Activated T-cell treated with anti-CD3 and anti-CD28 coated beads, Interleukin-2, amount 50 U/mL, for 4 hours (primary cell): ENCODE measurements around the gene MKX. TPM values are rescaled to one million over a fixed set of nuclear protein-coding genes. Genes with fewer than 3 reads are reported as not detected.
"Not testable (repeated sequence)": the region's sequence is repeated elsewhere in the genome, so short reads cannot be mapped to it uniquely, and the experiment has no call there.

Source experiments
- ATAC-seq, 2 donors: fragments of 200-7000 bp; cut with Tn5 transposase; one replicate each; pipeline ENCODE4 v1.10.0; 2021
- DNase-seq: peaks from one replicate; pipeline ENCODE4 v3.0.0-alpha.2; 2020
- H3K27me3 Mint-ChIP-seq: one replicate; pipeline ENCODE4 v1.8.0; 2021; ENCODE audit warnings: low read depth, mixed read lengths
- H3K36me3 Mint-ChIP-seq: one replicate; pipeline ENCODE4 v1.8.0; 2022; ENCODE audit warnings: mixed read lengths; ENCODE audit not compliant: insufficient read depth
- H3K4me1 Mint-ChIP-seq: one replicate; pipeline ENCODE4 v1.8.0; 2021; ENCODE audit warnings: low read depth, mixed read lengths
- H3K4me3 Mint-ChIP-seq: one replicate; pipeline ENCODE4 v1.8.0; 2021; ENCODE audit warnings: mild to moderate bottlenecking, moderate library complexity, mixed read lengths
- H3K9me3 Mint-ChIP-seq: one replicate; pipeline ENCODE4 v1.8.0; 2021; ENCODE audit warnings: mixed read lengths
- total RNA-seq, 3 donors: library from RNA; stranded (reverse); gene quantifications; one replicate each; pipeline ENCODE4 v1.2.1, GENCODE V29; 2021

MKX gene
- total RNA-seq, 3 donors from 2014 or later, result 0.37 to 0.95 (median 0.38) TPM

- Mint-ChIP-seq H3K36me3 (no peaks in the 10 kb centered on the region), H3K27me3 (peaks cover 5% of the 10 kb centered on the region), H3K4me3 (no peak overlapping the region), H3K4me1 (no peaks in the 10 kb centered on the region), H3K9me3 (no peaks in the 10 kb centered on the region)
- ATAC-seq, result no peak
- DNase-seq, result no peak
Measured at GRCh38 chr10:27688991-27689390, 56.6 kb downstream of the MKX start.

- ATAC-seq (no peak), DNase-seq (no peak)
- no peak overlapping the region for H3K4me3 Mint-ChIP-seq
- H3K36me3 Mint-ChIP-seq, result no peaks in the 10 kb centered on the region
- H3K9me3 Mint-ChIP-seq, result no peaks in the 10 kb centered on the region
- H3K27me3 Mint-ChIP-seq, result peaks cover 5% of the 10 kb centered on the region
- H3K4me1 Mint-ChIP-seq, result no peaks in the 10 kb centered on the region
Measured at GRCh38 chr10:27688276-27688675, 57.3 kb downstream of the MKX start.

- H3K4me3 Mint-ChIP-seq, result no peak overlapping the region
- DNase-seq (no peak), ATAC-seq (no peak)
- H3K27me3 Mint-ChIP-seq, result peaks cover 5% of the 10 kb centered on the region
- H3K9me3 Mint-ChIP-seq, result no peaks in the 10 kb centered on the region
- no peaks in the 10 kb centered on the region for H3K4me1 Mint-ChIP-seq
- no peaks in the 10 kb centered on the region for H3K36me3 Mint-ChIP-seq
Measured at GRCh38 chr10:27687743-27688142, 57.9 kb downstream of the MKX start.

- Mint-ChIP-seq H3K27me3 (peaks cover 5% of the 10 kb centered on the region), H3K4me3 (no peak overlapping the region), H3K9me3 (no peaks in the 10 kb centered on the region), H3K4me1 (no peaks in the 10 kb centered on the region), H3K36me3 (no peaks in the 10 kb centered on the region)
- DNase-seq, result no peak
- no peak for ATAC-seq
Measured at GRCh38 chr10:27687326-27687725, 58.3 kb downstream of the MKX start.

- Mint-ChIP-seq H3K36me3 (no peaks in the 10 kb centered on the region), H3K4me1 (no peaks in the 10 kb centered on the region), H3K27me3 (peaks cover 5% of the 10 kb centered on the region), H3K4me3 (no peak overlapping the region), H3K9me3 (no peaks in the 10 kb centered on the region)
- ATAC-seq, result no peak
- no peak for DNase-seq
Measured at GRCh38 chr10:27685681-27686080, 59.9 kb downstream of the MKX start.

- ATAC-seq, result no peak
Measured at GRCh38 chr10:27683226-27683625, 62.4 kb downstream of the MKX start.

DNA sequence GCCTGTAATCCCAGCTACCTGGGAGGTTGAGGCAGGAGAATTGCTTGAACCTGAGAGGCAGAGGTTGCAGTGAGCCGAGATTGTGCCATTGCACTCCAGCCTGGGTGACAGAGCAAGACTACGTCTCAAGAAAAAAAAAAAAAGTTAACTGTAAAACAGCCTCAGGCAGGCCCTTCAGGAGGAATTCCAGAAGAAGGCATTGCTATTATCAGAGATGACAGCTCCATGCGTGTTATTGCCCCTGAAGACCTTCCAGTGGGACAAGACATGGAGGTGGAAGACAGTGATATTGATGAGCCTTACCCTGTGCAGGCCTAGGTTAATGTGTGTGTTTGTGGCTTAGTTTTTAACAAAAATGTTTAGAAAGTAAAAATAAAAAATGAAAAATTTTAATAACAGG is 63.8 kb downstream of the MKX start:
- H3K27me3 Mint-ChIP-seq, H3K4me1 Mint-ChIP-seq, H3K4me3 Mint-ChIP-seq, DNase-seq, H3K9me3 Mint-ChIP-seq, ATAC-seq, H3K36me3 Mint-ChIP-seq: not testable (repeated sequence)

More at GRCh38 chr10:27683226-27683625, 62.4 kb downstream of the MKX start:
- H3K27me3 Mint-ChIP-seq, result peaks cover 7% of the 10 kb centered on the region
- H3K4me1 Mint-ChIP-seq, result no peaks in the 10 kb centered on the region
- no peaks in the 10 kb centered on the region for H3K9me3 Mint-ChIP-seq
- H3K36me3 Mint-ChIP-seq, result no peaks in the 10 kb centered on the region
- H3K4me3 Mint-ChIP-seq, result no peak overlapping the region
- no peak for DNase-seq

DNA sequence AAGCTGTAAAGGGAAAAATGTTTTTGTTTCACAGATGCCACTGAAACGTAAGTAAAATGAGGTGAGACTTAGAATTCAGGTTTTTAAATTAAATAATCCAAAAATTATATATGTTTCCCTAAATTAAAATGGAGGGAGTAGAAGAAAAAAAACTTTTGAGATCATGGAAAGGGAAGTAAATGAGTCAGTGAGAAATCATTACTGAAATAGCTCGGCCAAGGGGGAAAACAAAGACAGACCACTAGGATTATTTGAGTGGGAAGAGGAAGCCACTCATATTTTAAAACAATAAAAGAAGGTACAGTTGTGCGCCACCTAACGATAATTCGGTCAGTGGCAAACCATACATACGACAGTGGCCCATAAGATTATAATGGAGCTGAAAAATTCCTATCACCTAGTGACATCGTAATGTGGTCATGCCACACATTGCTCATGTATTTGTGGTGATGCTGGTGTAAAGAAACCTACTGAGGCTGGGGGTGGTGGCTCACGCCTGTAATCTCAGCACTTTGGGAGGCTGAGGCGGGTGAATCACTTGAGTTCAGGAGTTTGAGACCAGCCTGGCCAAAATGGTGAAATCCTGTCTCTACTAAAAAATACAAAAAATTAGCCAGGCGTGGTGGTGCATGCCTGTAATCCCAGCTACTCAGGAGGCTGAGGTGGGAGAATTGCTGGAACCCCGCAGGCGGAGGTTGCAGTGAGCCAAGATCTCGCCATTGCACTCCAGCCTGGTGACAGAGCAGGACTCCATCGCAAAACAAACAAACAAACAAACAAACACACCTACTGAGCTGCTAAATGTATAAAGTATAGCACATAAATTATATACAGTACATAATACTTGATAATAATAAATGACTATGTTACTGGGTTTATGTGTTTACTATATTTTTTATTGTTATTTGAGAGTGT is 64.7 kb downstream of the MKX start:
- Mint-ChIP-seq H3K9me3 (no peaks in the 10 kb centered on the region), H3K27me3 (peaks cover 4% of the 10 kb centered on the region), H3K36me3 (no peaks in the 10 kb centered on the region), H3K4me1 (no peaks in the 10 kb centered on the region), H3K4me3 (no peak overlapping the region)
- DNase-seq (no peak), ATAC-seq (peak in 1 of 2 donors; percentile 10)

- Mint-ChIP-seq H3K27me3 (peaks cover 4% of the 10 kb centered on the region), H3K4me1 (no peaks in the 10 kb centered on the region), H3K9me3 (no peaks in the 10 kb centered on the region), H3K36me3 (no peaks in the 10 kb centered on the region), H3K4me3 (no peak overlapping the region)
- DNase-seq, result no peak
- ATAC-seq, result no peak
Measured at GRCh38 chr10:27680006-27680557, 65.5 kb downstream of the MKX start.

- ATAC-seq (no peak), DNase-seq (no peak)
- Mint-ChIP-seq H3K36me3 (no peaks in the 10 kb centered on the region), H3K4me3 (no peak overlapping the region), H3K4me1 (no peaks in the 10 kb centered on the region), H3K27me3 (peaks cover 4% of the 10 kb centered on the region), H3K9me3 (no peaks in the 10 kb centered on the region)
Measured at GRCh38 chr10:27679369-27679912, 66.2 kb downstream of the MKX start.

- no peak for ATAC-seq
- Mint-ChIP-seq H3K4me1 (no peaks in the 10 kb centered on the region), H3K27me3 (peaks cover 4% of the 10 kb centered on the region), H3K4me3 (no peak overlapping the region), H3K9me3 (no peaks in the 10 kb centered on the region), H3K36me3 (no peaks in the 10 kb centered on the region)
- DNase-seq, result no peak
Measured at GRCh38 chr10:27678166-27678565, 67.5 kb downstream of the MKX start.

DNA sequence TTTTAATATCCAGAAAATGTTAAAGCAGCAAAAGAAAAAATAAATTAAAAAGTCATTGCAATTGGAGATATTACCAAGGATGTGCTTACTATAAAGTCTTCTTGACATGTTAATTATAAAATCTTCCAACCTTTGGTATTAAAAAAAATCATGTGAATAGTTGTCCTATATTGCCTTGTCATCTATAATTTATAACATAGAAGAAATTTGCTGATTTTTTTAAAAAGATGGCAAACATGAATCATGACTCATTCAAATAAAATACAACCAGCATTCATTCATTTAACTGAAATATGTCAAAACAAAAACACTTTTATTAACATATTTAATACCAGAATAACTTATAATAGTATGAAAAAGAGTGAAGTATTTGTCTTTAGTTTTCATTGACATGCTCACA is 72.6 kb downstream of the MKX start:
- DNase-seq (no peak), ATAC-seq (no peak)
- Mint-ChIP-seq H3K36me3 (no peaks in the 10 kb centered on the region), H3K9me3 (no peaks in the 10 kb centered on the region), H3K27me3 (no peaks in the 10 kb centered on the region), H3K4me1 (no peaks in the 10 kb centered on the region), H3K4me3 (no peak overlapping the region)

- Mint-ChIP-seq H3K36me3 (no peaks in the 10 kb centered on the region), H3K4me3 (no peak overlapping the region), H3K27me3 (no peaks in the 10 kb centered on the region), H3K9me3 (no peaks in the 10 kb centered on the region), H3K4me1 (no peaks in the 10 kb centered on the region)
- DNase-seq, result no peak
- no peak for ATAC-seq
Measured at GRCh38 chr10:27671821-27672220, 73.8 kb downstream of the MKX start.

DNA sequence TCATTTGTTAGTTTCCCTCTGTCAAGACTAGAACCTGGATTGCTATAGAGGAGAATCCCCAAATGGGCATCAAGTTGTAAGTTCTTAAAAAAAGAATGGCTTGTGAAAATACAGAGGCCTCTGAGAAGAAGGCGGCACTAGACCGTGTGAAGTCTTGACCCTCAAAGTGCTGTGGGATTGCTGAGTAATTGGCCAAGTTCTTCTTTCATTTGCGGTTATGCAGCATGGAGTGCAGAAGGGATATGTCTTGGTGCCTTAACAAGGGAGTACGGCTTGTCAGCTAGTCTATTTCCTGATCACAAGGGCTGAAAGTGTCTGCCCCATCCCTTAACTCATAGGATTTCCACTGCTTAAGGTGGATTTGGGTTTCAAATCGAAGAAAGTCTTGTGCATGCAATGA is 81.2 kb downstream of the MKX start:
- DNase-seq (no peak), ATAC-seq (no peak)
- Mint-ChIP-seq H3K4me1 (no peaks in the 10 kb centered on the region), H3K36me3 (no peaks in the 10 kb centered on the region), H3K27me3 (peaks cover 35% of the 10 kb centered on the region), H3K9me3 (no peaks in the 10 kb centered on the region), H3K4me3 (no peak overlapping the region)

- Mint-ChIP-seq H3K4me1 (no peaks in the 10 kb centered on the region), H3K27me3 (peaks cover 37% of the 10 kb centered on the region), H3K9me3 (no peaks in the 10 kb centered on the region), H3K4me3 (no peak overlapping the region), H3K36me3 (no peaks in the 10 kb centered on the region)
- ATAC-seq (no peak), DNase-seq (no peak)
Measured at GRCh38 chr10:27663621-27664020, 82.0 kb downstream of the MKX start.
